ENCODE measurements around the gene OPTC.

Gene OPTC

DNA sequence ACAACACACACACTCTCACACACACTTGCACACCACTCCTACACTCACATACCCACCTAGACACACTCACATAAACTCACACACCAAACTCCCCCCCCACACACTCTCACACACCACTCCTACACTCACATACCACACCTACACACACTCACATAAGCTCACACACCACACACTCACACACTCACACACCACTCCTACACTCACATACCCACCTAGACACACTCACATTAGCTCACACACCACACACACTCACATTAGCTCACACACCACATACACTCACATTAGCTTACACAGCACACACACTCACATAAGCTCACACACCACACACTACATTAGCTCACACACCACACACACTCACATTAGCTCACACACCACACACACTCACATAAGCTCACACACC lies 33.1 kb downstream of the OPTC start:
- no peak overlapping the region for H3K27ac ChIP-seq
- no peak for DNase-seq (ENCODE audit: low read depth, low spot score)

DNA sequence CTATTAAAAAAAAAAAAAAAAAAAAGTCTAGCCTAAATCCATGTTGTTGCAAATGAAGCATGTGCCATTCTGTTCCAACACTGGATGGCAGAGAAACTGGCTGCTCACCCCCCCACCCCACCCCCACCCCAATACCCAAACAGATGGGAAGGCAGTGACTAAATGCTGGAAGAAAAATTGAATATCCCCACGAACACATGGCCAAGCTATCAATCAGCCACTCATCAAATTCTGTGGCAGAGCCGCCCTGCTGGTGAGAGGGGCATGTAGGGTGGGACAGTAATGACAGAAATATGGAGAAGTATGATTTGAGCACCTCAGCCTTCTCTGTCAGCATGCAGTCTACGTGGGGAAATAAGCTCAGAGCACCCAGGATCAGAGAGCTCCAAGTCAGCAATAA lies 34.1 kb downstream of the OPTC start:
- H3K27ac ChIP-seq, result no peak overlapping the region
- no peak for DNase-seq (ENCODE audit: low read depth, low spot score)

DNA sequence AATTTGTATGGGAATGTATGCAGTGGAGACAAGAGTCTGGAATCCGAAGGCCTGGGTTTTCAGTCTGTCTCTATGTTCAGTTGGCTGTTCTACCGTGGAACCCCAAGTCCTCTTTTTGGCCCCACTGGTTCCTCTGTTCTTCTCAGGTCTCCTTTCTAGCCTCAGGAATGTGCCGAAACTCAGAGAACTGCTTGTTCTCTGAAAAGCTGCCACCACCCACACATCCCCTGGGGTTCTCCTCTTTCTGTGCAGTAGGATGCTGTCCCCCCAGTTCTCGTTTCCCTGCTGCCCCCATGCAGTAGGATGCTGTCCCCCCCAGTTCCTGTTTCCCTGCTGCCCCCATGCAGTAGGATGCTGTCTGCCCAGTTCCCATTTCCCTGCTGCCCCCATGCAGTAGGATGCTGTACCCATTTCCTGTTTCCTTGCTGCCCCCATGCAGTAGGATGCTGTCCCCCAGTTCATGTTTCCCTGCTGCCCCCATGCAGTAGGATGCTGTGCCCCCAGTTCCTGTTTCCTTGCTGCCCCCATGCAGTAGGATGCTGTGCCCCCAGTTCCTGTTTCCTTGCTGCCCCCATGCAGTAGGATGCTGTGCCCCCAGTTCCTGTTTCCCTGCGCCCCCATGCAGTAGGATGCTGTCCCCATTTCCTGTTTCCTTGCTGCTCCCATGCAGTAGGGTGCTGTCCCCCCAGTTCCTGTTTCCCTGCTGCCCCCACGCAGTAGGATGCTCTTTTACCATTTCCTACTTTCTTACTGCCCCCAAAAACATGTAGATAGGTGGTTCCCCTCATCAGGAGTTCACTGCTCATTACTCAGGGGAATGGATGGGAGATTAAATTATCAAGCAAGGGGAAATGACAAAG lies 35.3 kb downstream of the OPTC start:
- H3K27ac ChIP-seq, result no peak overlapping the region
- DNase-seq (ENCODE audit: low read depth, low spot score), result no peak

DNA sequence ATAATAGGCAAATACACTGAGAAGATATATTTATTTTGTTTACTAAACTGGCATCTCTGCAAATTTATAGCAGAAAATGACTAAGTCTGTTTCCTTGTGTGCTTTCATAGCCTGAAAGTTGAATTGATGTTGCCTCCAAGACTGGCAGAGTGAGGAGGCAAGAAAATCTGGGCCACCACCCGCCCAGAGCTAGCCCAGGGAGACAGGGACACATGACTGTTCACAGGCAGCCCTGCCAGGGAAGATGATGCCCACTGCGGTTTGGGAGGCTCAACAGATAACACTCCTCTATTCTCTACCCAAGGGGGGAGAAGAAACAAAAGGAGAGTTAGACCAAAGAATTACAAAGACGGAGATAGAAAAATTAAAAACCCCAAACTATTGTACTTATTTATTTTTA lies 37.1 kb downstream of the OPTC start:
- no peak for DNase-seq (ENCODE audit: low read depth, low spot score)
- H3K27ac ChIP-seq, result no peak overlapping the region

DNA sequence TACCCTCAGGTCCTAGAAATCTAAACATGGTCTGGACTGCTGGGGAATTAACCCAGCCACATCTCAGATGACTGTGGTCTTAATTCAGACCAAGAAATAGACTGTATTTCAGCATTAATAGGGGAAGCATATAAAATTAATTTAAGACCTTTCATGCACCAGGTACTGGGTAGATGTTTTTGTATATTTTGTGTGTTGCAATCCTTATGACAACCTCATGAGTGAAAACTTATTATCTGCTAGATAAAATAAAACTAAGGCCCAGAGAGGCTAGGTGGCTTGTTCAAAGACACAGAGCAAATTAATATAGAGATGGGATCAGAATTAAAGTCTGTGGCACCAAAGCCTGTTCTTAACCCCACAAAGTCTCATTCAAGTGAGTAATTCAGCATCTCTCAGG lies 40.1 kb downstream of the OPTC start:
- DNase-seq (ENCODE audit: low read depth, low spot score), result no peak
- H3K27ac ChIP-seq, result peak overlapping the region; percentile 83

DNA sequence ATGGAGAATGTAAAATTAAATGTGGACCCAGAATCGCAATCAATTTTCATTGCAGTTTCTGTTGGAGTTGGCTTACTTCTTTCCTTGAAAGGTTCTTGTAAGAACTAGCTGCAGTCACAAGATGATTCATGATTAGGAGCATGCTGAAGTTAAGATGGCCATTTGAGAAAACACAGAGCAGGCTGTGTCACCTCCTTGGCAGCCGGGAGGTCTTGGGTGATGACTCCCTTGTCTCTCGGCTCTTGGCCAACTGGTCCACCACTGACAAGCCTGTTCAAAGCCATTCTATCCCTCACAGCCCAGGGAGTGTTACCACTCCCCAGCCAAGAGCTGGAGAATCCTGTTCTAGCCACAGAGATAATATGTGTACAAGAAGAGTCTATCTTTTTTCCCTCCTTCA lies 40.6 kb downstream of the OPTC start:
- H3K27ac ChIP-seq, result peak overlapping the region; percentile 83
- peak; percentile 91 for DNase-seq (ENCODE audit: low read depth, low spot score)

DNA sequence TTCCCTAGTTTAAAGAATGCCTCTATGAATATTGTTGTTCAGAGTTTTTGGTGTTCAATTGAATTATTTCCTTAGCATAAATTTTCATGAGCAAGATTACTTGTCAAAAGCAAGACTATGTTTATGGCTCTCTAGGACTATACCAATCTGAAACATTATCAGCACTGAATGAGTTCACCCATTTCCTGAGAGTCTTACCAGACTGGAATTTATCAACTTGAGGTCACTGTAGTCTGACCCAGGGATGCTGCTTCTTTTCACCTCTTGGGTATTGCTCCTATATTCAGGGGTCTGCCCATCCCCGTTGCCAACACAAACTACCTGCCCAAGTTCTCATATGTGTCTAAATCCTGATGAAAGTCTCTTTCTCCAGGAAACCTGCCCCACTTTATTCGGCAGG lies 42.6 kb downstream of the OPTC start:
- H3K27ac ChIP-seq, result peak overlapping the region; percentile 53
- DNase-seq (ENCODE audit: low read depth, low spot score), result no peak

DNA sequence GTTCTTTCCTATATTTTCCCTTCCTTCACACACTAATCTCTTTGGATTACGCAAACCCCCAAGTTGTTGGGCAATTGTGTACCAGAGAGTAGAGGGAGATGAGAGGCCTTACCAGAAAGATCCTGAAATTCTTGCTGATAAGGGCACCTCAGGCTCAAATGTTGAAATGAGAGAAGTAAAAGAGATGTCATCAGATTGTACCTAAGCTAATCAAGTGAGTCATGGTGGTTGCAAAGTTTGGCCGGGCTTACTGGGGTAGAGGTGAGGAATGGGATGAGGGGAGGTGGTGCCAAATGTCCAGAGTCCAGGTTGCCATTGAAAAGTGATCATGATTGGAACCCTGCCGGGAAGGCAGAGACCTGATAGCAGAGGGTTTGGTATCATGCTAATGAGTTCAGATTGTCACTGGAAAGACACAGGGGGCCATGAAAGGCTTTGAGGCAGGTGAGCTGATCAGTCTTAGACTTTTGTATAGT lies 43.1 kb downstream of the OPTC start:
- H3K27ac ChIP-seq, result peak overlapping the region; percentile 53
- no peak for DNase-seq (ENCODE audit: low read depth, low spot score)

DNA sequence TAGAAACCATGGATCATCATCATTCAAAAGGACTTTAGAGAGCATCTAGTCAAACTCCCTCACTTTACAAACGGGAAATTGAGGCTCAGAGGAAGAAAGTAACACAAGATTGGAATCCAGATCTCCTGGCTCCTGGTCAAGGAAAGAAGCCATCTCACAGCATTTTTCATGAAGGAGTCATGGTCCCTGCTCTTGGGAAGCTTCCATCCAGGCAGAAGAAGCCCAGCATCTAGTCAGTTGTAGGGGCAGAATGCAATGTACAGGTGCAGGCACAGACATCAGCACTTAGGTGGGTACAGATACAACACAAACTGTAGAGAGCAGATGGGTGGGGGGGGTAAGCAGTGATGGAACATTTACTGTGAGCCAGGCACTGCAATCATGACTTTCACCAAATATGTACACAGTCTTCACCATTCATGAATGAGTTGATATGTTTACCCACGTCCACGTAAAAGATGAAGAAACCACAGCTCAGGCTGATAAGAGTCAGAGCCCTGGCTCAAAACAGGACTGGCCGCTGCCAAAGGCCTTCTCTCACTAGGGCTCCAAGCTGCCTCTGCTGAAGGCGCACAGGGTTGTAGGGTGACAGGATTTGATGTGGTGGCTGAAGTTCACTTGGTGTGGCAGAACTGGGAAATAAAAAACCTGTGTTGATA lies 44.0 kb downstream of the OPTC start:
- peak overlapping the region; percentile 53 for H3K27ac ChIP-seq
- no peak for DNase-seq (ENCODE audit: low read depth, low spot score)

DNA sequence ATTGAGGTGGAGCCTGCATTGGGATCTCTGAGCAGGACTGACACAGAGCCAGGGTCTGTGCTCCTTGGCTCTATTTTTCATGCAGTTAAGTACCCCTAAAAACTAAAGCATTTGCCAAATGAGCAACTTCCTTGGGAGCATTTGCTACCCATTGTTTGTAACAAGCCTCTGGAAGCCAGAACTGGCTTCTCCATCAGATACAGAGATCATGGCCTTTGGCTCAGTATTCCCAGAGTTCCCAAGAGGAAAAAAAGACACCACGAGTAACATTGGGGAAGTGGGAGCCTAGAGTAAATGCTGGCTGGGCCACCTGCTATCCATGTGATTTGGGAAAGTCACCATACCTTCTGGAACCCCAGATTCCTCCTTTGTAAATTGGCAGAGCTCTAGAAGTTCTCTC lies 44.8 kb downstream of the OPTC start:
- H3K27ac ChIP-seq, result peak overlapping the region; percentile 53
- no peak for DNase-seq (ENCODE audit: low read depth, low spot score)

DNA sequence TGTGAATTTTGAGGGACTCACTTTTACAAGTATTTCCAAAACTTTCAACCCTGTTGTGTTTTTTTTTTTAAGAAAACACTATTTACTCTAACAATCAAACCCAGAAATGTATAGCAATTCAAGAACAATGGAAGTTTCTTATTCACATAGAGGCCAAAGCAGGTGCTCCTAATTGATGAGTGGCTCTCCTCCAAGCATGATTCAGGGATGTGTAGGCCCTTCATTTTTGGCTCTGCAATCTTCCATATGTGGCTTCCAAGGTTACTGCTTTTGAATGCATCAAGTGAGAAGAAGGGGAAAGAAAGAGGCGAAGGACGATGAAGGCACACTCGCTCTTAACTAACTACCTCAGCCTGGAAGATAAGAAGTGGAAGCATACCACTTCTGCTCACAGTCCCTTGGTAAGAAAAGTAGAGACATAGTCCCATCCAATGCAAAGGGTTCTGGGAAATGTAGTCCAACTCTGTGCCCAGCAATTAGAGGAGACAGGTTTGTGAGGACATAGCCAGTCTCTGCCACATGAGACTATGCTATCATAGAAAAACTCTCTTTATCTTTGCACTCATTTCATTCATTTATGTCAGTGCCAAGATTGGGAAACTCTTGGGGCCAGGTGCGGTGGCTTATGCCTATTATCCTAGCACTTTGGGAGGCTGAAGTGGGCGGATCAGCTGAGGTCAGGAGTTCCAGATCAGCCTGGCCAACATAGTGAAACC lies 46.0 kb downstream of the OPTC start:
- no peak overlapping the region for H3K27ac ChIP-seq
- DNase-seq (ENCODE audit: low read depth, low spot score), result no peak

DNA sequence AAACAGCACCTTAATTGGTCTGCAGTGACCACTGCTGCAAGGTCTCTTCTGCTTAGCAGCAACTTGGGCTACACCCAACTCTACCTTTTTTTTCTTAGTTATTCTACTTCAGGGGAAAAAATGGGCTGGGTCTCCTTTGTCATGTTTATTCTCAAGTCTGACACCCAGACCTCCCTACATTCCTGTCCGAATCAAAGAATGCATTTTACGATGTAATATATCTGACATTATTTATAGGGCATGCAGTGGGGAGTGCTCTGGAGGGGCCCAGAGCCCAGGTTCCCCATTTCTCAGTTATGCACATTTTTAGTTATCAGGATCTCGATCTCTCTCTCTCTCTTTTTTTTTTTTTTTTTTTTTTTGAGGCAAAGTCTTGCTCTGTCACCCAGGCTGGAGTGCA lies 50.5 kb downstream of the OPTC start:
- no peak for DNase-seq (ENCODE audit: low read depth, low spot score)
- H3K27ac ChIP-seq, result no peak overlapping the region

DNA sequence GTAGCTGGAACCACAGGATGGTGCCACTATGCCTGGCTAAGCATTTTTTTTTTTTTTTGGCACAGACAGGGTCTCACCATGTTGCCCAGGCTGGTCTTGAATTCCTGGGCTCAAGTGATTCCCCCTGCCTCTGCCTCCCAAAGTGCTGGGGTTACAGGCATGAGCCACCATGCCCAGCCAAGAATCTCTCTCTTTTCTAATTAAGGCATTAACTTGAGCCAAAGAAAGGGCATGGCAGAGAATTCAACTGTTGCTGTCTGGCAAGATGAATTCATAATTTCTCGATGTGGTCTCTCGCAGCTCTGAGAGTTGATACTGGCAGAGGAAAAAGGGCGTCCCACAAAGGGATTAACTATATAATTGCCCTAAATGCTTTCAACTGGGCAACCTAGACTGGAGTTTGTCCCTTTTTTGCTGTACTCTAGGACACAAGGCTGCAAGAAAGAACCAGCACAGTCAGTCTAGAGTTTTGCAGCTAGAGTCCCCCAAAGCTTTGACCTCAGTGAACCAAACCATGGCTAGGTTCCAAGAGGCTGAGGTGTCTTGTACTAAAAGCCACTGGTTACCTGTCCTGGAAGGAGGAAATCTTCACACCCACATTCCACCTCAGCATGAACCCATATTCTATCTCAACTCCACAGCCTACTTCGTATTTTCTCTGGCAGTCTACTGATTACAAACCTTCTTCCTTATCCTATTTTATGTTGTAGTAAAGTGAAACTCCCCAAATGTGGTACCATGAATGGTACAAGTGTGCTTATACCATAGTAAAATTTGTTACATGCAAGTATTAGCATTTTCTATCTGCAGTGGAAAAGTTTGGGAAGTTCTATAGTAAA lies 51.2 kb downstream of the OPTC start:
- no peak for DNase-seq (ENCODE audit: low read depth, low spot score)
- peak overlapping the region; percentile 7 for H3K27ac ChIP-seq

DNA sequence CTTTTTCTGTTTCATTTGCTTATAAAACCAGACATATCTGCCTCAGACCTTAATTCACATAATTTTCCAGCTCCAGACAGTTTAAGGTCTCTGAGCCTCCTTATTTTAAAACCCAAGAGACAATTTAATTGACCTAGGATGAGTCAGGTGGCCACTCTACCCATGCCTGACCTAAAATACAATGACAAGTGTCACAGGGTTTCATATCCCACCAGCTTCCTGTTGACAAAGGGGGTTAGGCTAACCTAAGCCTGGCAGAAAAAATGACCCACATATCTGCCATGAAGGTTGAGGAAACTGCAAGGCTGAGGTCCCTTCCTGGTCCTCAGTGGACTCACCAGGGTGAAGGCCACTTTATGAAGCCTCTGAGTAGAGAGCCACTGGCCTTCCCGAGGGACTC lies 52.3 kb downstream of the OPTC start:
- no peak overlapping the region for H3K27ac ChIP-seq
- no peak for DNase-seq (ENCODE audit: low read depth, low spot score)

DNA sequence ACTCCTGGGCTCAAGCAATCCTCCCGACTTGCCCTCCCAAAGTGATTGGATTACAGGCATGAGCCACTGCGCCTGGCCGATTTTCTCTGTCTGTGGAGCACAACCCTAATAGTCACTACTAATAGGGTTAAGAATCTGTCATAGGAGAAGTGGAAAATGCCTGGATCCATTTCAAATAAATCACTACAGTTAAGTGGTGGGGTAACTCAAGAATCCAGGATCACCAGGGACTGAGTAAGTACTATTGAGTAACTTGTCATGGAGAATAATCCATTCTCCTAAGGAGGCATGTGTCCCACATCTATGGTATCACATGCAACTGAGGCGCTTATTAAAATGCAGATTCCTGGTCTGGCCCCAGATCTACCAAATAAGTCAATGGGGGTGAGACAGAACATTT lies 53.2 kb downstream of the OPTC start:
- no peak for DNase-seq (ENCODE audit: low read depth, low spot score)
- no peak overlapping the region for H3K27ac ChIP-seq

DNA sequence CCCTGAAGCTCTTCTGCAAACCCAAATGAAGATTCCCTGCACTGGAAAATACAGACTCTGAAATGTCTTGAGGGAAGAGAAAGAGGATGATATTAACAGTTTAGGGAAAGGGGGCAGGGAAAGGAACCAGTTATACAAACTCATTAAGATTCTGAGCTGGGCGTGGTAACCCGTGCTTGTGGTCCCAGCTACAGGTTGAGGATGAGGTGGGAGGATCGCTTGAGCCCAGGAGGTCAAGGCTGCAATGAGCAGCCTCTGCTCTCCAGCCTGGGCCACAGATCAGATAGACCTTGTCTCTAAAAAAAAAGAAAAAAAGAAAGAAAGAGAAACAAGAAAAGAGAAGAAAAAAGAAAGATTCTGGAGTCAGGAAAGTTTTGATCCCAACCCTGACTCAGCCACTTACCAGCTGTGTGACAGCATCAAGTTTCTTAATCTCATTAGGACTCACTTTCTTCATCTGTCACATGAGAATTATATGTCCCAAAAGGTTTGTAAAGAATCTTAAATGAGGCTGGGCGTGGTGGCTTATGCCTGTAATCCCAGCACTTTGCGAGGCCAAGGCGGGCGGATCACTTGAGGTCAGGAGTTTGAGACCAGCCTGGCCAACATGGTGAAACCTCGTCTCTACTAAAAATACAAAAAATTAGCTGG lies 53.9 kb downstream of the OPTC start:
- no peak for DNase-seq (ENCODE audit: low read depth, low spot score)
- H3K27ac ChIP-seq, result no peak overlapping the region

DNA sequence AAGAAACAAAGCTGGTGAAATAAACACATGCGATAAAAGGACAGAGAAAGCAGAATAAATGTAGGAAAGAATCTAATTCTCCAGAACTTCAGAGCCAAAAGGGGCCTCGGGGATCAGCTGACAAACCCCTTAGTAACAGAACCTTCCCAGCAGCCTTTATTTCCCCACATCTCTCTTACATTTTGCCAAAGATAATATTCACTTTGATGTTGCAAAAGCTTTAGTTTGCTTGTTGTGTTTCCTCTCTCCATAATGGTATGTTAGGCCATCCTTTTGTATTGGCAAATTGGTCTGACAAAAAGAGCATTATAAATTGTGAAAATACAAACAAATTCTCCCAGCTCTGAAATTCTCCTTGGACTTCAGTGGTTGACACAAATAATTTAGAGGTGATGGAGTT lies 54.9 kb downstream of the OPTC start:
- DNase-seq (ENCODE audit: low read depth, low spot score), result no peak
- no peak overlapping the region for H3K27ac ChIP-seq

DNA sequence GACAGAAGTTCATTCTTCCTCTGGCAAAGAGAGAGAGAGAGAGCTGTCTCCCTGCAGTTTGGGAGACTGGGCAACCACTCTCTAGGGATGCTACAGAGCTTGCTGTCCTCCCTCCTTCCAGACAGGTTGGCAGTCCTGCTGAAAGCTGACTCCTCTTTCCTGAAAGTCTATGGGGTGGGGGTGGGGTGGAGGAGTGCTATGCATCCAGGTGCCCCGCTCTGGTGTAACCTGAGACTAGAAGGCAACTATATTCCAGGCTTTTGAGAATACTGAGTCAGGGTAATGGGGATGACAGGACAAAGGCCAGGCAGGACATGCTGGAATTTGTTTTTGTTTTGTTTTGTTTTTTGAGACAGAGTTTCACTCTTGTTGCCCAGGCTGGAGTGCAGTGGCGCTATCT lies 55.4 kb downstream of the OPTC start:
- DNase-seq (ENCODE audit: low read depth, low spot score), result no peak
- H3K27ac ChIP-seq, result no peak overlapping the region

DNA sequence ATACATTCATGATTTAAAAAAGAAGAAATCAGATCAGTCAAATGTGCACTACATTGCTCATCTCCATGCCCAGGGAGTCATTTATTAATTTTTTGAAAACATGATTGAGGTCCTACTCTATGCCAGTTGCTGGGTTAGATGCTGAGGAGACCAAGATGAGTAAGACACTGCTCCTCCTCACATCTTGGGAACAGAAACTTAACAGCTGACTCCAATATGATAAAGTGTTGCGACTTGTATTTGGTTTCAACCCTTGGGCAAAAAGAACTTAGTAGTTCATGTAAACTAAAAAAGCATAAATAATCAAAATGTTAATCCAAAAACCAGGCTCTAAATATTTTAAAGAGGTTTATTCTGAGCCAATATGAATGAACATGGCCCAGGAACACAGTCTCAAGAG lies 56.9 kb downstream of the OPTC start:
- no peak for DNase-seq (ENCODE audit: low read depth, low spot score)
- no peak overlapping the region for H3K27ac ChIP-seq

DNA sequence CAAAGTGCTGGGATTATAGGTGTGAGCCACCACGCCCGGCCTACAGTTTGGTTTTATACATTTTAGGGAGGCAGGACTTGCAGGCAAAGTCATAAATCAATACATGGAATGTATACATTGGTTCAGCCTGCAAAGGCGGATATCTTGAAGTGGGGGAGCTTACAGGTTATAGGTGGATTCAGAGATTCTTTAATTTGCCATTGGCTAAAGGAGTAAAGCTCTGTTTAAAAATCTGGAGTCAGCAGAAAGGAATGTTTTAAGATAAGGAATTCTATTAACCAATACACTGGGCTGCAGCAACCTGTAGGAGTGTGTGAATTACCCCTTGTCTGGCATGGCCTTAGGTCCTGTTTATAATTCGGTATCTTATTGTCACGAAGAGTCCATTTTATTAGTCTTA lies 57.6 kb downstream of the OPTC start:
- H3K27ac ChIP-seq, result no peak overlapping the region

More for the DNA sequence above, 57.6 kb downstream of the OPTC start:
- DNase-seq (ENCODE audit: low read depth, low spot score), result no peak

Measured in epithelial cell of prostate (primary cell).